ENCODE results near the gene LRP8. TPM values are rescaled to one million over a fixed set of nuclear protein-coding genes. Genes with fewer than 3 reads are reported as not detected.

The LRP8 gene
- total RNA-seq = 1 to 10 TPM; 1.4 to 9.8 (median 4.3) TPM

DNA sequence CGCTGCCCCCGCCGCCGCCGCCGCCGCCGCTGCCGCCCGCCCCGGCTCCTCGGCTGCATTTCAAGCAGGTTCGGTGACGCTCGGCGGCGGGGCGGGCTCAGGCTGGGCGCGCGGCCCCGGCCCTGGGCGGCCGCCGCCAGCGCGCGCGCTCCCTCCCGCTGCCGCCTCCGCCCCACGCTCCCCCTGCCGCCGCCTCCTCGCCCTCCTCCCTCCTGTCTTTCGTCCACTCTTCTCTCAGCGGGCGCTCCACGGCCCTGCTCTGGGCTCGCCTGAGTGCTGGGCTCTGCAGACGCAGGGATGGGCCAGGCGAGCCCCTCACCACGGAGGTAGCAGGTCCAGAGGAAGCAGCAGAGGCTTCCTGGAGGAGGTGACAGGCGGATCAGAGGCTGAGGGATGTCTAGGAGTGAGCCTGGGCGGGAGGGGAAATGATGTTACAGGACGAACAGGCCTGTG is at the start of gene LRP8:
TSS of gene LRP8 (minus strand) at position 62 of the 453 bp plus-strand sequence. CDS start 158 bp downstream, outside the sequence.
- TF ChIP-seq, protein P1, sequence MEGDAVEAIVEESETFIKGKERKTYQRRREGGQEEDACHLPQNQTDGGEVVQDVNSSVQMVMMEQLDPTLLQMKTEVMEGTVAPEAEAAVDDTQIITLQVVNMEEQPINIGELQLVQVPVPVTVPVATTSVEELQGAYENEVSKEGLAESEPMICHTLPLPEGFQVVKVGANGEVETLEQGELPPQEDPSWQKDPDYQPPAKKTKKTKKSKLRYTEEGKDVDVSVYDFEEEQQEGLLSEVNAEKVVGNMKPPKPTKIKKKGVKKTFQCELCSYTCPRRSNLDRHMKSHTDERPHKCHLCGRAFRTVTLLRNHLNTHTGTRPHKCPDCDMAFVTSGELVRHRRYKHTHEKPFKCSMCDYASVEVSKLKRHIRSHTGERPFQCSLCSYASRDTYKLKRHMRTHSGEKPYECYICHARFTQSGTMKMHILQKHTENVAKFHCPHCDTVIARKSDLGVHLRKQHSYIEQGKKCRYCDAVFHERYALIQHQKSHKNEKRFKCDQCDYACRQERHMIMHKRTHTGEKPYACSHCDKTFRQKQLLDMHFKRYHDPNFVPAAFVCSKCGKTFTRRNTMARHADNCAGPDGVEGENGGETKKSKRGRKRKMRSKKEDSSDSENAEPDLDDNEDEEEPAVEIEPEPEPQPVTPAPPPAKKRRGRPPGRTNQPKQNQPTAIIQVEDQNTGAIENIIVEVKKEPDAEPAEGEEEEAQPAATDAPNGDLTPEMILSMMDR (IDR thresholded peaks at IDR 0.05; ENCODE audit: low read depth) = no peak

- TF ChIP-seq, protein P1 (IDR thresholded peaks at IDR 0.05; ENCODE audit: low read depth) = no peak
These were observed 49.6 kb upstream of the LRP8 start for GRCh38 chr1:53377438-53377841.

DNA sequence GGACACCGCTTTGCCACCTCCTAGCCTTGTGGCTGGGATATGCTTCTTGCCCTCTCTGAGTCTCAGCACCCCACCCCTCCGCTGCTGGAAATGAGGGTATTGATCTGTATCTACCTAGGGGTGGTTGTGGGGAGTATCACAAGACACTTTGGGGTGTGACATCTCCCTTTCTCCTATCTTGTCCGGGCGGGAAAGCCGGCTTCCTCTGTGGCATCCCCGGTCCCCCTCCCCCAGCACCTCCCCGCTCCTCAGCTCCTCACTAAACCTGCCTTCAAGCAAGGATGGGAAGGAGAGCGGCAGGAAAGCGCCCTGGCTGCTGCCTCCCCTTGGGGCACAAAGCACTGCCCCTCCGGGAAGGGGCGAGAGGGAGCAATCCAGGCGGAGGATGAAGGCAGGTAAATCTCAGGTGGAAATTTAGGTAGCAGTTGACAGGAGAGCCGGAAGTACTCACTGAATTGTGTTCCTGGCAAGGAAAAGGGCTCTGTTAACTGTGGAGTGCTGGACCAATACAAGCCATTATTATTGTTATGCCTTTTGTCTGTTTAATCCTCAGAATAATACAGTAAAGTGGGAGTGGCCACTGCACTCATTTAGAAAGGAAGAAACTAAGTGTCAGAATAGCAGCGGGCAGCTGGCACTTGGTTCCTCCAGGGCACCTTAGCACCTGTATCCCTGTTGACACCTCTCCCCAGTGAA is 49.0 kb upstream of the LRP8 start:
- TF ChIP-seq, protein P1 (IDR thresholded peaks at IDR 0.05; ENCODE audit: low read depth) = no peak

DNA sequence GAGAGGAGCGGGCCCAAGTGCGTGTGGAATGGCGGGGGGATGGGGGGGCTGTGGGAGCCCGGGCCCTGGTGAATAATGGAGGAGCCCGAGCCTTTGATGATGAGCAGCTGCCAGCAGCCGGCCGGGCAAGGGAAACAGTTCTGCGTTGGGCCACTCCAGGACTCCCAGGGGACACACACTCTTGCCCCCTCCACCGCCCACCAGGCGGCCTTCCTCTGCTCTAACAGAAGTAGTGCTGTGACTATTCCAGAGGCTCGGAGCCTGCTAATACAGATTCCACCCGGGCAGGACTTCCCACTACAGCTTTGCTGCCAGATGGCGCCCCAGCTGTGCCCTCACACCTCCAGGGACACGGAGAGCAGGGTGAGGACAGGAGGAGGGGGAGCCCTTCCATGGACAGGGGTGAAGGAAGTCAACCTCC is 48.2 kb upstream of the LRP8 start:
- TF ChIP-seq, protein P1 (IDR thresholded peaks at IDR 0.05; ENCODE audit: low read depth) = no peak

GRCh38 chr1:53375440-53375839 is 47.6 kb upstream of the LRP8 start:
- TF ChIP-seq, protein P1 (IDR thresholded peaks at IDR 0.05; ENCODE audit: low read depth) = no peak

DNA sequence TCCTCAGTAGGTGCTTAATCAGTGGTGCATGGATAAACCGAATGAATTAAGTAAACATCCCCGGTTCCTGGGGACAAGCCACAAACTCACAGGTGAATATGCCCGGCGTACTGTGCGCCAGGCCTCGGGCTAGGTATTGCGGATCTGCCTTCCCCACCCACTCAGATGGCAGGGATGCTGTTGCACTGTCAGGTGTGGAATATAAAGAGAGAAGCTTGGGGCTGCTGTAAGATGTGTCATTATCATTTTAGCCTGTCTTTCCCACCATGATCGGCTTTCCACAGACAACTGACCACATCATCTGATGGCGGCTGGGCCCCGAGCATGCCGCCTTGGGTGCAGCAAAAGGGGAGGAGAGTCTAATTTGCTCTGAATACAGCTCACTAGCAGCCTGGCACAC is 45.4 kb upstream of the LRP8 start:
- TF ChIP-seq, protein P1 (IDR thresholded peaks at IDR 0.05; ENCODE audit: low read depth) = no peak

DNA sequence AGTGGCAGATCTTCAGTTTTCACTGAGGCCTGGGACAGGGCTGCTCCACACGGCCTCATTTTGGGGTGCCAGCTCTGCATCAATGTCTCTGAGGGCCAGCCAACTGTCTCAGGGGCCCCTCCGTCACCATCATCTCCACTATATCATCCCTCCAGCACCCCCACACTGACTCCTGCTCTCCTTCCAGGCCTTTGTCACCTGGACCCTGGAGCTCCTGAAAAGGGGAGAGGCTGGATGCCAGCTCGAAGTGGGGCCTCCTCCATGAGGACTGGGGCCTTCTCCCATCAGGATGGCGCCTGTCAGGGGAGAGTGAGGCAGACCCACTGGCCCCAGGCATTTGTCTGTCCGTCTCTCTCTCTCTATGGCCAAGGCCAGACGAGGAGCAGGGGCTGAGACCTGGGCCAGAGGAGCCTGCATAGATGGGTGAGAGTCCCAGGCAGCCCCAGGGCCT is 44.7 kb upstream of the LRP8 start:
- TF ChIP-seq, protein P1 (IDR thresholded peaks at IDR 0.05; ENCODE audit: low read depth) = no peak
